ENCODE results near the gene FBXW12.

FBXW12 gene

GRCh38 chr3:48431224-48432029, 59.4 kb downstream of the FBXW12 start:
- peaks cover 0 to 38% of the 10 kb centered on the region in 2 experiments; a peak in 1 of 3 replicates for H3K36me3 ChIP-seq (ENCODE audit: control insufficient read depth in 2 of 2, insufficient read depth in 1 of 2, low read length in 2 of 2)
- peaks cover 3% of the 10 kb centered on the region; the same call in 1 of the 2 replicates for H3K4me1 ChIP-seq (ENCODE audit: control insufficient read depth, insufficient read depth, low read length)
- no peak for TF ChIP-seq PRDM6 (tag by site-specific recombination; IDR thresholded peaks at IDR 0.05)
- TF ChIP-seq KLF17 (tag by site-specific recombination; IDR thresholded peaks at IDR 0.05): no peak
- TF ChIP-seq ZNF19 (tag by site-specific recombination; IDR thresholded peaks at IDR 0.05; ENCODE audit: low read depth): no peak
- TF ChIP-seq ZNF660 (tag by site-specific recombination; IDR thresholded peaks at IDR 0.05): no peak
- TF ChIP-seq ATF2 (tag by site-specific recombination; IDR thresholded peaks at IDR 0.05; ENCODE audit: low read depth): no peak
- no peak for TF ChIP-seq ZNF704 (tag by site-specific recombination; IDR thresholded peaks at IDR 0.05)
- POLR2A ChIA-PET: interaction anchor here (1.9 kb wide), 1 partner anchor 31 kb away, joined by 10 read pairs; no protein-coding TSS in a partner anchor
- no peaks in the 10 kb centered on the region for H3K9me3 ChIP-seq (ENCODE audit: control insufficient read depth, insufficient read depth, low read depth, low read length)
- CTCF ChIA-PET: interaction anchor here (1.5 to 5.9 kb wide), 3 partner anchors 23 to 31 kb away, joined by 4 to 238 read pairs (median 9); no protein-coding TSS in a partner anchor
- no peak overlapping the region for H3K27ac ChIP-seq (ENCODE audit: extremely low read depth, low read depth, low read length)
- no peak overlapping the region for H3K4me3 ChIP-seq (ENCODE audit: low read depth, low read length)

GRCh38 chr3:48432411-48433371, 60.7 kb downstream of the FBXW12 start:
- Histone ChIP-seq H3K36me3 (ENCODE audit: control insufficient read depth in 2 of 2, insufficient read depth in 1 of 2, low read length in 2 of 2) (peaks cover 0 to 38% of the 10 kb centered on the region in 2 experiments; a peak in 1 of 3 replicates), H3K27ac (ENCODE audit: extremely low read depth, low read depth, low read length) (peak overlapping the region; percentile 31; the same call in 1 of the 2 replicates), H3K4me1 (ENCODE audit: control insufficient read depth, insufficient read depth, low read length) (peaks cover 3% of the 10 kb centered on the region; the same call in 1 of the 2 replicates), H3K4me3 (ENCODE audit: low read depth, low read length) (no peak overlapping the region), H3K9me3 (ENCODE audit: control insufficient read depth, insufficient read depth, low read depth, low read length) (no peaks in the 10 kb centered on the region)
- ChIA-PET POLR2A (interaction anchor here (1.0 to 1.9 kb wide), 2 partner anchors 13 to 32 kb away, joined by 4 to 10 read pairs; partner anchors contain the start of gene ATRIP), CTCF (interaction anchor here (0.6 to 5.9 kb wide), 6 partner anchors 24 to 238 kb away, joined by 3 to 238 read pairs (median 4); no protein-coding TSS in a partner anchor)
- TF ChIP-seq ZNF394 (tag by site-specific recombination; IDR thresholded peaks at IDR 0.05; ENCODE audit: borderline replicate concordance) (peak; percentile 52; the same call in 1 of the 2 replicates), CTCF (tag by site-specific recombination; IDR thresholded peaks at IDR 0.05) (peak; percentile 71; the same call in 1 of the 2 replicates), ZBTB17 (tag by site-specific recombination; IDR thresholded peaks at IDR 0.05) (peak; percentile 46), PRDM10 (tag by site-specific recombination; IDR thresholded peaks at IDR 0.05) (peak; percentile 71), ZNF174 (tag by site-specific recombination; IDR thresholded peaks at IDR 0.05) (no peak), REPIN1 (tag by site-specific recombination; IDR thresholded peaks at IDR 0.05; ENCODE audit: low read depth) (no peak), ZNF37A (tag by site-specific recombination; IDR thresholded peaks at IDR 0.05) (no peak), ZBTB20 (tag by site-specific recombination; IDR thresholded peaks at IDR 0.05) (0 out of 2 replicates have a peak, but pooled peaks have one; percentile 15), ZNF544 (tag by site-specific recombination; IDR thresholded peaks at IDR 0.05) (no peak), ZNF398 (tag by site-specific recombination; IDR thresholded peaks at IDR 0.05) (0 out of 2 replicates have a peak, but pooled peaks have one; percentile 2)
